IPS-NIHi11 (cell line): ENCODE measurements around the gene CDIPT.
A peak's percentile ranks its signal among the peaks of the same experiment; 100 is the strongest.
"Not testable (repeated sequence)": the region's sequence is repeated elsewhere in the genome, so short reads cannot be mapped to it uniquely, and the experiment has no call there.

Source experiments
- DNase-seq: peaks from one replicate; pipeline ENCODE4 v3.0.0; 2012; ENCODE audit warnings: mixed read lengths, low spot score

Gene CDIPT

GRCh38 chr16:29896841-29897240 lies 33.8 kb upstream of the CDIPT start:
- DNase-seq: peak; percentile 2

- no peak for DNase-seq
Observed at GRCh38 chr16:29894352-29894751, 31.3 kb upstream of the CDIPT start.

DNA sequence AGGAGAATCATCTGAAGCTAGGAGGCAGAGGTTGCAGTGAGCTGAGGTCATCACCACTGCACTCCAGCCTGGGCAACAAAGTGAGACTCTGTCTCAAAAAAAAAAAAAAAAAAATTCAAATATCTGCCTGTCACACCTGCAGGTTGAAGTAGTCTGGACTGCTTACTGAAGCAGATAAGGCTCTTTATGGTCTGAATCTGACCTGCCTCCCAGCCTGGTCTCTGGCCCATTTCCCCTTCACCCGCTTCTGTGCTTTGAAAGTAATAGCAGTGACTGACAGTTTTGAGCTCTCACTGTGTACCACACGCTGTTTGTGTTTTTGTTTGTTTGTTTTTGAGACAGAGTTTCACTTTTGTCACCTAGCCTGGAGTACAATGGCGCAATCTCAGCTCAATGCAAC lies 30.5 kb upstream of the CDIPT start:
- DNase-seq: no peak

GRCh38 chr16:29892458-29892813 lies 29.4 kb upstream of the CDIPT start:
- no peak for DNase-seq

- no peak for DNase-seq
Observed at GRCh38 chr16:29891525-29892457, 28.8 kb upstream of the CDIPT start.

GRCh38 chr16:29889372-29889771 lies 26.3 kb upstream of the CDIPT start:
- not testable (repeated sequence) for DNase-seq

GRCh38 chr16:29883987-29884386 lies 21.0 kb upstream of the CDIPT start:
- DNase-seq: no peak

DNA sequence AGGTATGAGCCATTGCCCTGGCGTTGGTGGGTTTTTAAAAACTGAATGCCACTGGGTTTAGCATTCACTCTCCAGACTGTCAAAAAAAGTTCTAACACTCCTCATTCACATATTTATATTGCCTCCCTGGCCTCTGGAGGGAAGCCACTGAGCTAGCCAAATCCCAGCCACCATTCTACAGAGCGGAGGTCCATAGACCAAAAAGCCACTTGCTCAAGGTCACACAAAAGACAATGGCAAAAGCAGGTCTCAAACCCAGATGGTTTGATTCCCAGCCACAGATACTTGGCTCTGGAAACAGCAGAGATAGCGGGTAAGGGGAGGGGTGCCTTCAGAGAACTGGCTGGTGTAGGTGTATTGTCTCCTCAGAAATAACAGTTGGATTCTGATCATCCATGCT lies 18.0 kb upstream of the CDIPT start:
- DNase-seq: no peak

- no peak for DNase-seq
Observed at GRCh38 chr16:29878172-29878571, 15.1 kb upstream of the CDIPT start.

- peak; percentile 98 for DNase-seq
Observed at GRCh38 chr16:29877266-29877961, 14.4 kb upstream of the CDIPT start.

- peak; percentile 57 for DNase-seq
Observed at GRCh38 chr16:29876594-29877249, 13.7 kb upstream of the CDIPT start.

- DNase-seq: peak; percentile 58
Observed at GRCh38 chr16:29876217-29876593, 13.2 kb upstream of the CDIPT start.

GRCh38 chr16:29875206-29875605 lies 12.2 kb upstream of the CDIPT start:
- no peak for DNase-seq

DNA sequence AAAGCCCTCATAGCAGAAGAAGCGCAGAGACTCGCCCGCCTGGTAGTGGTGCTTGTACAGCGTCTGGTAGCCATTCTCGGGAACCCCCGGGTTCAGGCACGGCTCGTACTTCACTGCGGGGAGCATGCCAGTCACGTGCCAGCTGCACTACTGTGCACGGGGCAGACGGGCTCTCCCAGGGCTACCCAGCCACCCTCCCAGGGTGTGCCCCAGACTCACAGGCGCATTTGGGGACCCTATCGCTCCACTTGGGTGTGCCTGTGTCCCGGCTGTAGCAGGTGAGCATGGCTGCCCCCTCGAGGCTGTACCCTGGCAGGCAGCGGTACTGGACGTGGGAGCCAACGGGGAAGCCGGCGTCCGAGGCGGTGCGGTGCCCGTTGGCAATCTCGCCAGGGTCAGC lies 10.3 kb upstream of the CDIPT start:
- no peak for DNase-seq

- DNase-seq: no peak
Observed at GRCh38 chr16:29871822-29872546, 9.0 kb upstream of the CDIPT start.

- DNase-seq: not testable (repeated sequence)
Observed at GRCh38 chr16:29869067-29869466, 6.0 kb upstream of the CDIPT start.

DNA sequence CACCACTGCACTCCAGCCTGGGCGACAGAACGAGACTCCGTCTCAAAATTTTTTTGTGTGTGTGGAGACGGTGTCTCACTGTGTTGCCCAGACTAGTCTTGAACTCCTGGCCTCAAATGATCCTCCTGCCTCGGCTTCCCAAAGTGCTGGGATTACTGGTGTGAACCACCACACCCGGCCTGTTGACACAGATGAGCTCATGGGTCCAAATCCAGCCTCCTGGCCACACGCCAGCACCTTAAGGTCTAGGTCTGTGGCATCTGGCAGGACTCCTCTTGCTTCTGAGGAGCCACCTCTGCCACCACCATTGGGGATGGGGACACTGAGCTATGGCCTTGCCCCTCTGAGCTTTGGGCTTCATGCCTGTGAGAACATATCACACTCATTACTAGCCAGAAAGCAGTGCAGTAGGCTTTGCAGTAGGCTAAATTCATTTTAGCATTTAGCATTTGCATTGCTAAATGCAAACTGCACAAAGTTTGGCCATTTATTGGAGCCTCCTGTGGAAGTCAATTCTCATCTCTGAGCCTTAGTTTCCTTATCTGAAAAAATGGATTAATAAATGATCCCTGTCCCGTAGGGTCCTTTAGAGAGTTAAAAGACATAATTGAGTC lies 5.5 kb upstream of the CDIPT start:
- no peak for DNase-seq

DNA sequence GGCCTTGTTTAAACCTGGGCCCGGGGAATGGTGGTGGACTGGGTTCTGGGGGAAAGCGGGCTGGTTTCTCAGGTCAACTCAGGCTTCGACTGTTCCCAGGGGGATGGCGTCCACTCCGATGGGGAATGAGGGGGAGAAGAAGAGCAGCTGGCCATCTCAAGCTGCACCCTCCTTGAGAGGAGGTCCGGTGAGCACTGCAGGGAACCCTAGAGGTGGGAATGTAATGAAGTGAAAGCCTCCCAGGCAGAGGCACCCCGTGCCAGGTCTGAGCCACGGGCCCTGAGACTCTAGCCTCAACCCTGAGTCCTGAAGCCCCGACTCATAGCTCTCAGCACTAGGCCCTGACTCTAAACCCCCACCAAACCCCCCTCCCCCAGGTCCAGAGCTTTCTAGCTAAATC lies 1.2 kb upstream of the CDIPT start:
- no peak for DNase-seq

- DNase-seq: no peak
Observed at GRCh38 chr16:29863669-29863984, 601 bp upstream of the CDIPT start.

DNA sequence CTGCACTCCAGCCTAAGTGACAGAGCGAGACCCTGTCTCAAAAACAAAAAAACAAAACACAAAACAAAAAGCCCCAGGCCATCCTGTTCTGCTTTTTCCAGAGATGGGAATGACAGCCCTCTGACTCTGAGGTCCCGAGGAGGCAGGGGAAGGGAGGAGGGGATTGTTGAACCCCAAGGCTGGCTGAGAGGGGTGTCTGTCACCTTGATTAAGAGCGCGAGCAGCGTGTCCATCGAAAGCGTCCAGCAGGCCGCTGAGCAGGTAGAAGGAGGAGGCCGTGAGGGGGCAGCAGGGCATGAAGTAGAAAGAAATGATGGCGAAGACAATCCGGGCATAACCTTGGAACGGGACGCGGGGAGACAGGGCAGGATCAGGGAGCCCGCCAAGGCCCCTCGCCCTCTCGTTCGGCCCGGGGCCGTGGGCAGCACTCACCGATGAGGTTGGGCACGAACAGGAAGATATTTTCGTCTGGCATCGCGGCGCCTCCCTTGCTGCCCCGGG lies 593 bp downstream of the CDIPT start:
- peak; percentile 36 for DNase-seq

DNA sequence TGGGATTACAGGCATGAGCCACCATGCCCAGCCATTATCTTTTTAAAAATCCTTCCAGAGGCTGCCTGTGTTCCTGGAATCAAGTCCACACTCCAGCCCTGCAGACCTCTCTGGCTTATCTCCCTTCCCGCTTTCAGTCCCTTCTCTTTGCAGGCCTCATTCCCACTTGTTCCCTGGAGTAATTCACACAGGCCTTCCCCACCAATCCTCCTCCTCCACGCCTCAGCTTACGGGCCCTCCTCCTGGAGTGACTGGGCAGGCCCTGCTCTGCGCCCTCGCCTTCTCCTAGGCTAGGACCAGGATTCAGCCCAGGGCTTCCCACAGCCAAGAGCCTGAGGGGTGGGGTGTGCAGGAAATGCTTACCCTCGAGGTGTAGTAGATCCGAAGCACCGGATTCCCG lies 2.8 kb downstream of the CDIPT start:
- no peak for DNase-seq

- no peak for DNase-seq
Observed at GRCh38 chr16:29858974-29859373, 4.1 kb downstream of the CDIPT start.
